HG02981 (cell line): ENCODE measurements around the gene MAZ.
A peak's percentile ranks its signal among the peaks of the same experiment; 100 is the strongest.

ENCODE experiments used
- ATAC-seq: cut with Tn5 transposase; IDR thresholded peaks from one replicate; pipeline ENCODE4 v1.9.1; 2021; ENCODE audit warnings: mild to moderate bottlenecking, moderate library complexity; ENCODE audit not compliant: unreplicated experiment

Gene MAZ

DNA sequence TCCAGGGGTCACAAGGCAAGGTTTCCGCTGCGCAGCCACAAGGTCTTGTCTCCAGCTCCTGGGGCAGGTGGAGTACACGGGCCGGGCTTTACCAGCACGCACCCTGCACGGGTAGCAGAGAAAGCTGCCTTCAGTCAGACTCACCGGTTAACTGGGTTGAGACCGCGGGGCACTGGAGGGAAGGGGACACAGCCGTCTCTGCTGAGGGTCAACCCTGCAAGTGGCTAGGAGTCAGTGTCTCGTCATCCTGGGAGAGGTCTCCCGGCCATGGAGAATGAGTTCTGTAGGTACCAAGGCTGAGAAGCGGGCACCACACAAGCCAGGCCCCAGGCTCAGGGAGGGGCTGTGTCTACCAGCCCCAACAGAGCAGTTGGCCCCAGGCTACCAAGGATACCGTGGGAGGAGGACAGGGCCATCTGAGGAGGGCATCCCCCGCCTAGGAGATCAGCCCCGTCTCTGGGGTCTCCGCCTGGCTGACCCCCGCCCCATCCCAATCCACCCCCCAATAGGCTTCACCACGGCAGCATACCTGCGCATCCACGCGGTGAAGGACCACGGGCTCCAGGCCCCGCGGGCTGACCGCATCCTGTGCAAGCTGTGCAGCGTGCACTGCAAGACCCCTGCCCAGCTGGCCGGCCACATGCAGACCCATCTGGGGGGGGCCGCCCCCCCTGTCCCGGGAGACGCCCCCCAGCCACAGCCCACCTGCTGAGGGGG lies 2.9 kb downstream of the MAZ start:
- no peak for ATAC-seq

DNA sequence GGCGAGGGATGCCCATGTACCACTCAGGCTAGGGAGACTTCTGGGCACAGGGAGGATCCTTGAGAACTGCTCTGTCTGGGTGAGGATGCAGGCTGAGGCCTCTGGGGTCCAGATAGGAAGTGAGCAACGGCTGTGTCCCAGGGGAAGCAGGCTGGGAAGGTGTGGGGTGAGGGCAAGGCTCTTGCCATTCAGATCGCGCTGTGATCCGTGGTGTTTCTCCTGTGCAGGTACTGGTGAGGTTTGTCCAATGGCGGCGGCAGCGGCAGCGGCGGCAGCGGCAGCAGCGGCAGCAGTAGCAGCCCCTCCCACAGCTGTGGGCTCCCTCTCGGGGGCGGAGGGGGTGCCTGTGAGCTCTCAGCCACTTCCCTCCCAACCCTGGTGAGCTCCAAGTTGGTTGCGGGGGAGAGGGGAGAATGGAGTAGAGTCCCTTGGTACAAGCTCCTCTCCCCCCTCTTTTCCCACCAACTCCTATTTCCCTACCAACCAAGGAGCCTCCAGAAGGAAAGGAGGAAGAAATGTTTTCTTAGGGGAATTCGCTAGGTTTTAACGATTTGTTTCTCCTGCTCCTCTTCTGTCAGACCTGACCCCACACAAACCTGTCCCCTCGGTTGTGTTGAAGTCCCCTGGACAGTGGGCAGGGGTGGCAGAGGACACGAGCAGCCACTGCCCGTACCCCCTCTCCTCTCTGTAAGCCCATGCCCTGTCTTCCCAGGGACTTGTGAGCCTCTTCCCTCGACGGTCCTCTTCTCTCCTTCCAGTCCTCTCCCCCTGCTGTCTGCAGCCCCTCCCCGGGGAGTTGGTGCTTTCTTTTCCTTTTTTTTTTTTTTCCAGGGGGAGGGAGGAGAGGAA lies 3.7 kb downstream of the MAZ start:
- no peak for ATAC-seq

DNA sequence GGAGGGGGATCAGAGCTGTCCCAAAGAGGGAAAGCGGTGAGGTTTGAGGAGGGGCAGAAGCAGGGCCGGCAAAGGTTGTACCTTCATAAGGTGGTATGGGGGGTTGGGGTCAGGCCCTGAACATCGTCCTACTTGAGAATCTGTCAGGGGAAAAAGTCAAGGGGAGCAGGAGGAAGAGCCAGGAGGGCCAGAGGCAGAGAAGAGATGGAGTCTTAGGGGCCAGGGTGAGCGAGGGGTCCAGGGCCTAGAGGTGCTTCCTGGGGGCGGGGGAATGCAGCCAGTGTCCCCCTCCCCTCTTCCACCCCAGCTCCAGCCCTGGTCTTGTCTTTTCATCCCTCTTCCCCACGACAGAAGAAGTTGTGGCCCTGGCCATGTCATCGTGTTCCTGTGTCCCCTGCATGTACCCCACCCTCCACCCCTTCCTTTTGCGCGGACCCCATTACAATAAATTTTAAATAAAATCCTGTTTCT lies 4.4 kb downstream of the MAZ start:
- ATAC-seq: no peak

DNA sequence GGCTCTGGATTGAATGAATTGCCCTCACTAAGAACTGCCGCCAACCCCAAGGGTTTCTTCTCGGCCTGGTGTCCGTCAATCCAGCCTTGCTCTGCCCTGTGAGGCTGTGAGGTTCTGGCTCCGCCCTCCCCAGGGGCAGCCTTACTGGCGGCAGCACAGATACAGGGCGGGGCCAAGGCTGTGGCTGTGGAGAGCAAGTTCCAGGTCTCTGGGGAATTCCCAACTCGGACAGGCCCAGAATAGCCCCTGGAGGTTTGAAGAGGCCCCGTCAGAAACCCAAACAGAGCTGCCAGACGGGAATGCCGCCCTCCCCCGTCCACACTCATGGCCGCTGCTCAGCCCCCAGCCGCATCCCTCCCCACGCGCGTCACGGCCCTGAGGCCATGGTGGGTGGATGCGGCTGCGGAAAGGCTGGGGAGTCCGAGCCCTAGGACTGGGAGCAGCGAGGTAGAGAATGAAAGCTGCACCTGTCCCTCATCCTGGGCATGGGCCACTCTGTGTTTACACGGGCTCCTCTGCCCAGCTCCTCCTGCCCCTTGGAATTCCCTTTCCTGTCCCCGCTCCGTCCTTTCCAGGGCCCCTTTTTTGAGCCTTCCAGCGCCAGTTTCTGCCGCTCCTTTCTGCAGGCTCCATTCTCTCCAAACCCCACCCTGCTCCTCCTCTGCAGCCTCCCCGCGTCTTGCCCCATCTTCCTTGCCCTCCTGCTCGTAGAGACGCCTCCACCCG lies 5.0 kb downstream of the MAZ start:
- peak; percentile 34 for ATAC-seq

DNA sequence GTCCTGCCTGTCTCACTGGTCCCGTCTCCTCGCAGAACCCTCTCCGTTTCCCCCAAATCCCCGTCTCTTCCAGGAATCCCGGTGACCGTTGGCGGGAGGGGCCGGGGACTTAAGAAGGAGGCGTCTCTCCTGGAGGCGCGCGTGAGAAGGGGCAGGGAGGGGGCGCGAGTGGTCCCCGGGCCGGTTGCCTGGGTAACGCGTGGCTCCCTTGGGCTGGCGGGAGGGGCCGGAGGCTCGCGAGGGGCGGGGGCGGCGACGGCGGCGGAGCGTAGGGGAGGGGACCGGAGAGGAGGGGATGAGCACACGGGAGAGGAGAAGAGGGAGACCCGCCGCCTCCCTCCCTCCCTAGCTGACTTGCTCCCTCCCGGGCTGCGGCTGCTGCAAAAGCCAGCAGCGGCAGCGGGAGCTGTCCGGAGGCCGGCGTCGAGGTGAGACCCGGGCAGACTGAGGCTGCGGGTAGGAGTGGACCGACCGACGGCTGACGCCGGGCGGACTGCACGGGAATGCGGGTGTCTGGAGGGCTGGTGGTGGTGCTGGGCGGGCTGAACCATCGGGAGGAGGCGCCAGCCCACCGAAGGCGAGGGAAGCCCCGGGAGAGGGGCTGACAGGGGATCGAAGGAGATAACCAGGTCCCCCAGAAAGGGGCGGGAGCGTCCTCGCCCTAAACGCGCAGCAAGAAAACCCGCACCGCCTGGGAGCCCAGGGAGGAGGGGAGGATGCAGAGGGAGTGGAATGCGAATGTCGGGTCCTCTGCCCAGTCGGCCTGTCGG lies 5.8 kb downstream of the MAZ start, which contains the start of gene PRRT2:
Gene PRRT2 (plus strand): TSS at position 298 of the 770 bp plus-strand sequence. CDS start 862 bp downstream, outside the sequence.
- ATAC-seq: no peak

DNA sequence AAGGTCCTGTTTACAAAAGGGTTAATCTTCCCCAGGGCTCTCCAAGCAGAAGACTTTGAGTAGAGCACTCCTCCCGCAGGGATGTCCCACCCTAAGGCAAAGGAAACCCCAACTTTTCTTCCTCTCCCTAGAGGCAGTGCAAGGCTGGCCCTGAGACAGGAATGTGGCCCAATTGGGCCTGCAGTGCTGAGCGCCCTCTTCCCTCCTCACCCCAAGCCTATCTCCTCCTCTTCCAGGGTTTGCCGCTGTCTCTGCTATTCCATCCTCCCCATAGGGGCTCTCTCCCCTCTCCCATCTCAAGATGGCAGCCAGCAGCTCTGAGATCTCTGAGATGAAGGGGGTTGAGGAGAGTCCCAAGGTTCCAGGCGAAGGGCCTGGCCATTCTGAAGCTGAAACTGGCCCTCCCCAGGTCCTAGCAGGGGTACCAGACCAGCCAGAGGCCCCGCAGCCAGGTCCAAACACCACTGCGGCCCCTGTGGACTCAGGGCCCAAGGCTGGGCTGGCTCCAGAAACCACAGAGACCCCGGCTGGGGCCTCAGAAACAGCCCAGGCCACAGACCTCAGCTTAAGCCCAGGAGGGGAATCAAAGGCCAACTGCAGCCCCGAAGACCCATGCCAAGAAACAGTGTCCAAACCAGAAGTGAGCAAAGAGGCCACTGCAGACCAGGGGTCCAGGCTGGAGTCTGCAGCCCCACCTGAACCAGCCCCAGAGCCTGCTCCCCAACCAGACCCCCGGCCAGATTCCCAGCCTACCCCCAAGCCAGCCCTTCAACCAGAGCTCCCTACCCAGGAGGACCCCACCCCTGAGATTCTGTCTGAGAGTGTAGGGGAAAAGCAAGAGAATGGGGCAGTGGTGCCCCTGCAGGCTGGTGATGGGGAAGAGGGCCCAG lies 6.7 kb downstream of the MAZ start:
- no peak for ATAC-seq

DNA sequence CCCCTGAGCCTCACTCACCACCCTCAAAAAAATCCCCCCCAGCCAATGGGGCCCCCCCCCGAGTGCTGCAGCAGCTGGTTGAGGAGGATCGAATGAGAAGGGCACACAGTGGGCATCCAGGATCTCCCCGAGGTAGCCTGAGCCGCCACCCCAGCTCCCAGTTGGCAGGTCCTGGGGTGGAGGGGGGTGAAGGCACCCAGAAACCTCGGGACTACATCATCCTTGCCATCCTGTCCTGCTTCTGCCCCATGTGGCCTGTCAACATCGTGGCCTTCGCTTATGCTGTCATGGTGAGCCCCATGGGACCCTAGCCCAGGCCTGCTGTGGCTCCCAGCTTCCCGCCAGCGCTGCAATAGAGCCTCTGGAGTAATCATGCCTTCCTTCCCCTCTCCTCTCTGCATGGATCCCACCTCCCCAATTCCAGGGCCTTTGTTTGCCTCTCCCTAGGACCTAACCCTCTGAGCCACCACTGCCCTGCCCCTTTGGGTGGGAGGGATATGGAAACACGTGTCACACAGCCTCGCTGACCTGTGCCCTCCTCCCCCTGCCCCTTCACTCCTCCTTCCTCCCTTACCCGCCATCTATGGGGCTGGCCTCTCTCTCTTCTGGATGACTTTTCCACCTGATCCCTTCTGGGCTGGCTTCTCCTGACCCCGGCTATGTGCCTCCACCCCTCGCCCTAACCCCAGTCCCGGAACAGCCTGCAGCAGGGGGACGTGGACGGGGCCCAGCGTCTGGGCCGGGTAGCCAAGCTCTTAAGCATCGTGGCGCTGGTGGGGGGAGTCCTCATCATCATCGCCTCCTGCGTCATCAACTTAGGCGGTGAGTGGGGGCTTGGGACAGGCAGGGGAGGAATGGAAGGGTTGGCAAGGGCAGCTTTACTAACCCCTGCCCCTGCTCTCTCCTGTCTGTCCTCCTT lies 7.6 kb downstream of the MAZ start:
- ATAC-seq: no peak

DNA sequence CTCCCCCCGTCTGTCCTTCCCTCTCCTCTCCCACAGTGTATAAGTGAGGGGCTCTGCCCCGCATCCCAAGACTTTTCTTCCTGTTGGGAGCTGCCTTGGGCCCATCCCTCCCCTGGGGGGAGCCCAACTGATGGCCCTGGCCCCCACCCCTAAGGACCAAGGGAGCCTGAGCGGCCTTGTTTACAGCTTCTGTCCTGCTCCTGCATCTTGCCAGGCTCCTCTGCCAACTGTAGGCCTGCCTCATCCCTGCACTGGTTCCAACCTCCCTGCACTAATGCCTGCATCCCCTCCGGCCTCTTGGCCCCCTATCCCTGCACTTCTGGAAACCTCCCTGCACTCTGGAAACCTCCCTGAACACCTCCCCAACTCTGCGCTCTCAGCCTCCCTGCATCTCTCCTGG lies 8.3 kb downstream of the MAZ start:
- no peak for ATAC-seq

DNA sequence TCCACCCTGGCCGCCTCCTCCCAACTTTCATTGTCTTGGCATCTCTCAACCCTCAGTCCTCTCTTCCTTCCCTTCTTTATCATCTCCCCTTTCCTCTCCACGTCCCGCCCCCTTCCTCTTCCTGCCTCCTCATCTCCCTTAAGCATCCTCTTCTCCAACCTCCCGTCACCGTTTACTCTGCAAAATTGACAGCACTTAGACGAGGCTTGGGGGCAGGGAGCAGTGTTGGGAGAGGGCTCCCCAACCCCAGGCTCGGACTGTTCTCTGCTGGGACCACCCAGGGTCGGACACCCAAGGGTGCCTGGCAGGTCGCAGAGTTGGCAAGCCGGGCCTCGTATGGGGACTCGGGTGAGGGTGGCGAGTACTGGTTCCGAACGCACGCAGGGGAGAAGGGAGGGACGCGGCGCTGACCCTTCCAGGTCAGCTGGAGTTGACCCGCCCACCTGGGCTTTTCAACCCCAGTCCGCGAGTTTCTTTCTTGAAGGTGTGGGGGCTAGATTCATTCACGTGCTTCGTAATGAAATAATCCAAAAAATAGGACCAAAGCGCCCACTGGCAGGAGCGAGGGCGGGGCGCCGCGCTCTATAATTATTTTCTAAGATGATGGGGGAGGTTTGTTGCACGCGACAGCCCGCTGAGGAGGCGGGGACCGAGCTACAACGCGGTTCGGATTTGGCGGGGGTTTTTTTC lies 8.8 kb downstream of the MAZ start:
- ATAC-seq: no peak

DNA sequence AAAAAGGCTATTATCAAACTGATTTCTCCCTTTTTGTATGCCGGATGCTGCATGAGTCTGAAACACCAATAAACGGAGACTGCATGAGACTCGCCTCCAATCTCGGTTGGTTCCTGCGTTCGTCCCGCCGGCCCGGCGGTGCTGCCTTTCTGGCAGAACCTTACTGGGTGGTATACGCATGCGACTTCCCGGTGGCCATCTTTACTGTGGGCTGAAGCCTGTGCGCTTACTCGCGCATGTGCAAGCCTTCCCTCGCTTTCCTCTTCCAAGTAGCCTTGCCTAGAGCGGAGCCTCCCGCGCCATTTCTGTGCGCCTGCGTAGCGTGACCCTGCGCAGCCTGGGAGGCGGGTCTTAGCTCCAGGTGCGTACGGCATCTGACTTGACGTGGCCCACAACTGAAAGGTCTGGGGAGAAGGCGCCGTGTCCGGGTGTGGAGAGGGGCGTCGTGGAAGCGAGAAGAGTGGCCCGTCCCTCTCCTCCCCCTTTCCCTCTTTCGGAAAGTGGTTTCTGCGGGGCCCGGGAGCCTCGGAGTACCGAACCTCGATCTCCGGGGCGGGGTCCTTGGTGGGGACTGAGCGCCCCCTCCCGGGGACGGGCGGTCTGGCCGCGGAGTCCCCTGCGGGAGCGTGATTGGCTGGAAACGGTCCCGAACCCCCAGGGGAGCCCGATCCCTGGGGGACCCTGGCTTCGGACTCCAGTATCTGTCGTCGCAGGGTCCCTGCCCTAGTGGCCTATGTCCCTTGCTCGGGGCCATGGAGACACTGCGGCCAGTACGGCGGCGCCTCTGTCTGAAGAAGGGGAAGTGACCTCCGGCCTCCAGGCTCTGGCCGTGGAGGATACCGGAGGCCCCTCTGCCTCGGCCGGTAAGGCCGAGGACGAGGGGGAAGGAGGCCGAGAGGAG lies 9.7 kb downstream of the MAZ start, which contains the start of gene PAGR1:
Gene PAGR1 (plus strand): TSS at position 360 of the 901 bp plus-strand sequence. CDS start 374 bp downstream, at position 734.
- ATAC-seq: peak; percentile 48

DNA sequence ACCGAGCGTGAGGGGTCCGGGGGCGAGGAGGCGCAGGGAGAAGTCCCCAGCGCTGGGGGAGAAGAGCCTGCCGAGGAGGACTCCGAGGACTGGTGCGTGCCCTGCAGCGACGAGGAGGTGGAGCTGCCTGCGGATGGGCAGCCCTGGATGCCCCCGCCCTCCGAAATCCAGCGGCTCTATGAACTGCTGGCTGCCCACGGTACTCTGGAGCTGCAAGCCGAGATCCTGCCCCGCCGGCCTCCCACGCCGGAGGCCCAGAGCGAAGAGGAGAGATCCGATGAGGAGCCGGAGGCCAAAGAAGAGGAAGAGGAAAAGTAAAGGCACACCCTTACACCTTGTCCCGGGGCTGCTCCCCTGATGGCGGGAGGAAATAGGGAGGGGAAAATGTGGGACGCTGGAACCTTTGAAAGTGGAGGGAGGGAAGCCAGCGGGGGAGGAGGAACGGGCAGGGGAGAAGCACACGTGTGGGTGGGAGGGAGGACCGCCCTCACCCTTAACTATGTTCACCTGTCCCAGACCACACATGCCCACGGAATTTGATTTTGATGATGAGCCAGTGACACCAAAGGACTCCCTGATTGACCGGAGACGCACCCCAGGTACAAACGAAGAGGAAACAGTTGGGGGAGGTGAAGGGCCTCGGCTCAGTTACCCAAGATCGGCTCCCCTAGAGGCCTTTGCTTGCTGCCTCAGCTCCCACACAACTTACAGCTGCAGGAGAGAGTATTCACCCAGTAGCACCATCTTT lies 10.5 kb downstream of the MAZ start:
- ATAC-seq: peak; percentile 4

DNA sequence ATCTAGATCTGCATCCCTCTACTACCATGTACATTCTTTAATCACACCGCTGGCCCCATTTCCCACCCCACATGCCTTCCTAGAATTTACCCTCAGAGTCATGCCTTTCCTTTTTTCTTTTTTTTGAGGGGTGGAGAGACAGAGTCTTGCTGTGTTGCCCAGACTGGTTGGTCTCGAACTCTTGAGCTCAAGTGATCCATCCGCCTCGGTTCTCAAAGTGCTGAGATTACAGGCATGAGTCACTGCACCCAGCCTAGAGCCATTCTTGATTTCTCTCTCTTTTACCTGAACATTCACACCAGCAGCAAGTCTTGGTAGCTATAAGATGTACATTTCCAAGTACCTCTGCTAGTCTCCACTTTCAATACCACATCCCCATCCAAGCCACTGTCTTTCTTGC lies 11.8 kb downstream of the MAZ start:
- ATAC-seq: no peak

DNA sequence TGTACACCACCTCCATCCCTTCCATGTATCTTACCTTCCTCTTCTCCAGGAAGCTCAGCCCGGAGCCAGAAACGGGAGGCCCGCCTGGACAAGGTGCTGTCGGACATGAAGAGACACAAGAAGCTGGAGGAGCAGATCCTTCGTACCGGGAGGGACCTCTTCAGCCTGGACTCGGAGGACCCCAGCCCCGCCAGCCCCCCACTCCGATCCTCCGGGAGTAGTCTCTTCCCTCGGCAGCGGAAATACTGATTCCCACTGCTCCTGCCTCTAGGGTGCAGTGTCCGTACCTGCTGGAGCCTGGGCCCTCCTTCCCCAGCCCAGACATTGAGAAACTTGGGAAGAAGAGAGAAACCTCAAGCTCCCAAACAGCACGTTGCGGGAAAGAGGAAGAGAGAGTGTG lies 13.2 kb downstream of the MAZ start:
- no peak for ATAC-seq

DNA sequence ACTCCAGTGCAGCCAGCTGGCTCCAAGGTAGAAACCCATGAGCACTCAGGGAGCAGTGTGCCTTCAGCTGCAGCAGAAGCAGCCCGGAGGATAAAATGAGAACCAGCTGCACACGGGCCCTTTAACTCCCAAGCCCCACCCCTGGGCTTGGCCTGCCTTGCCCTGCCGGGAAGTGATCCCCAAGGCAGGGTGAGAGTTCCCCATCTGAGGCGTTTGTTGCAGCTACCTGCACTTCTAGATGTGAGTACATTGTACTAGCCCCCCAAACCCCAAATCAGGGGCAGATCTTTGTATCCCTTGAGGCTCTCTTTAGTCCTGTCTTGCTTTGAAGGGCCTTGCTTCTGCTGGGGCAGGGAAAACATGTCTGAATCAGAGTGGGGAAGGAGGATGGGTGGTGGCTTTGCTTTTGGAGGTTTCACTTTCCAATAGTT lies 14.0 kb downstream of the MAZ start, which contains the start of gene MVP:
Gene MVP (plus strand): TSS at position 192 of the 431 bp plus-strand sequence. CDS start 10,088 bp downstream, outside the sequence.
- ATAC-seq: no peak

DNA sequence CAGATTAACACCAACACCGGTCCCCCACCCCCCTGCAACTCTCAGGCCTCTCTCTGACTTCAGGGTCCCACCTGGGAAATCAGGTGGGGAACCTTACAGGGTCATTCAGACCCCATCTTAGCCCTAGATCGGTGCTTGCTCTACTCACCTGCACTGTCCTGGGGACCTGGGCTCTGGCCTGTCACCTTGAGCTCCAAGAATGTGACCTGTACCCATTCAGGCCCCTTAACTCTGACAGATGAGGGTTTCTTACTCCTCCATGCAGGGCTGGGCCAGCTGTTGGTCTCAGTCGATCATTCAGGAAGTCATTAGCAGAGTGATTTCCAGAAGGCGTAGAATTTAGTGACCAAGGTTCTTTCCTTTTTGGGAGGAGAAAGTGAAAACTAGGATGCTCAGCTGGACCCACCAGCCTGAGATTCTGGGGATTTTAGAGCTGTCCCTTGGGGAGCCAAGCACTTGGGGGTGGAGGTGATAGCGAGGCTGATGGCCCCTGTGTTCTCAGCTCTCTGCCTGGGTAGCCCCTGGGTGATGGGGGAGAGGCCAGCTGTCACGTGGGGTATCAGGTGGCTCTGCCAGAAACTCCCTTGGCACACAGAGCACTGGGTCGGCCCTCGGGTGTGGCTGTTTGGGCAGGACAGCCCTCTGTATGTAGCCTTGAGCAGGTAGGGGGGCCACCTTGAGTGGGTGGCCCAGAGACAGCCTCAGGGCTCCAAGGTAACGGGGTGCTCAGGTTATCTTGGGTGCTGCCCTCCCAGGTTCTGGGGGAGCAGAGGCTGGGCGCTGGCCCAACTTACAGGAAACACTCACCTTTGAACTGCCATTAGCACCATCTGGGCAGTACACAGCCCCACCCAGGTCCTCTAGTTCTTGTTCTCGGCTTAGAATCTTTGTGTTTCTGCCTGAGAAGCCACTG lies 14.7 kb downstream of the MAZ start:
- no peak for ATAC-seq
